Neural cell (in vitro differentiated cells): ENCODE data around the gene POU1F1. TPM values are rescaled to one million over a fixed set of nuclear protein-coding genes. Genes with fewer than 3 reads are reported as not detected.

Source experiments
- H2AFZ ChIP-seq: fragments of 200-600, 300-800 bp; sonication (generic), shearing (Covaris generic); 2 replicates; pipeline ENCODE4 v1.6.0; 2014; ENCODE audit warnings: low read depth, mild to moderate bottlenecking, antibody characterized with exemption, low read length, moderate library complexity
- H3F3A ChIP-seq: fragments of 200-600 bp; shearing (Covaris generic); 2 replicates; pipeline ENCODE4 v1.6.1; 2016; ENCODE audit warnings: mild to moderate bottlenecking, moderate library complexity, mixed read lengths, antibody characterized with exemption, low read length; ENCODE audit not compliant: insufficient read depth, poor library complexity, severe bottlenecking
- H3K27ac ChIP-seq: fragments of 200-600, 300-800 bp; sonication (generic), shearing (Covaris generic); 2 replicates; pipeline ENCODE4 v1.5.1; 2014; ENCODE audit warnings: mild to moderate bottlenecking, low read length, moderate library complexity
- H3K27me3 ChIP-seq: fragments of 300-800, 200-600 bp; sonication (generic), shearing (Covaris generic); 2 replicates; pipeline ENCODE4 v1.6.0; 2014; ENCODE audit warnings: mild to moderate bottlenecking, low read depth, low read length, moderate library complexity; ENCODE audit not compliant: insufficient read depth
- H3K36me3 ChIP-seq: fragments of 300-800, 200-600 bp; sonication (generic), shearing (Covaris generic); 2 replicates; pipeline ENCODE4 v1.5.1; 2014; ENCODE audit warnings: mild to moderate bottlenecking, antibody characterized with exemption, low read length, moderate library complexity; ENCODE audit not compliant: insufficient read depth
- H3K4me2 ChIP-seq: fragments of 300-800, 200-600 bp; sonication (generic), shearing (Covaris generic); 2 replicates; pipeline ENCODE4 v1.6.0; 2014; ENCODE audit warnings: mild to moderate bottlenecking, low read length
- H3K4me3 ChIP-seq: fragments of 300-800, 200-600 bp; sonication (generic), shearing (Covaris generic); 2 replicates; pipeline ENCODE4 v1.5.1; 2014; ENCODE audit warnings: mild to moderate bottlenecking, low read length, moderate library complexity
- H3K79me2 ChIP-seq: fragments of 200-600 bp; shearing (Covaris generic); replicated peaks from 2 replicates; pipeline ENCODE4 v1.6.0; 2014; ENCODE audit warnings: mild to moderate bottlenecking, low read length, moderate library complexity; ENCODE audit not compliant: insufficient read depth
- H3K9ac ChIP-seq: fragments of 300-800, 200-600 bp; sonication (generic), shearing (Covaris generic); 2 replicates; pipeline ENCODE4 v1.6.1; 2016; ENCODE audit warnings: mild to moderate bottlenecking, low read length, mixed read lengths
- H3K9me2 ChIP-seq: fragments of 200-600 bp; shearing (Covaris generic); 2 replicates; pipeline ENCODE4 v1.6.1; 2016; ENCODE audit warnings: mild to moderate bottlenecking, low read length, mixed read lengths; ENCODE audit not compliant: insufficient read depth
- H3K9me3 ChIP-seq: fragments of 200-600, 300-800 bp; sonication (generic), shearing (Covaris generic); 2 replicates; pipeline ENCODE4 v1.6.1; 2016; ENCODE audit warnings: mild to moderate bottlenecking, mixed run types, low read length, moderate library complexity, mixed read lengths
- H4K20me1 ChIP-seq: fragments of 200-600 bp; shearing (Covaris generic); 2 replicates; pipeline ENCODE4 v1.6.1; 2016; ENCODE audit warnings: mild to moderate bottlenecking, mixed run types; ENCODE audit not compliant: insufficient read depth
- CTCF ChIP-seq: fragments of 450-650 bp; IDR thresholded peaks from 2 replicates; pipeline ENCODE4 v1.5.1; 2014; ENCODE audit warnings: antibody characterized with exemption, mild to moderate bottlenecking, moderate library complexity; ENCODE audit not compliant: poor library complexity, severe bottlenecking
- EP300 ChIP-seq: fragments of 450-650 bp; conservative IDR thresholded peaks from 2 replicates; pipeline ENCODE4 v1.6.1; 2014; ENCODE audit warnings: antibody characterized with exemption, mild to moderate bottlenecking, moderate library complexity; ENCODE audit not compliant: poor library complexity, severe bottlenecking
- EZH2 ChIP-seq: fragments of 200-600, 300-800 bp; shearing (Covaris generic), sonication (generic); IDR thresholded peaks from 2 replicates; pipeline ENCODE4 v1.6.1; 2014; ENCODE audit warnings: antibody characterized with exemption, low read length, borderline replicate concordance, mild to moderate bottlenecking; ENCODE audit not compliant: insufficient read depth, poor library complexity, severe bottlenecking
- MXI1 ChIP-seq: fragments of 450-650 bp; conservative IDR thresholded peaks from 2 replicates; pipeline ENCODE4 v1.6.1; 2014; ENCODE audit warnings: antibody characterized with exemption, mild to moderate bottlenecking; ENCODE audit not compliant: poor library complexity, severe bottlenecking
- POLR2AphosphoS5 ChIP-seq: IDR thresholded peaks from 2 replicates; pipeline ENCODE4 v1.6.1; 2012
- RAD21 ChIP-seq: fragments of 450-650 bp; conservative IDR thresholded peaks from 2 replicates; pipeline ENCODE4 v1.6.1; 2014; ENCODE audit warnings: antibody characterized with exemption, mild to moderate bottlenecking, moderate library complexity
- REST ChIP-seq: IDR thresholded peaks from 2 replicates; pipeline ENCODE4 v1.6.1; 2012; ENCODE audit warnings: borderline replicate concordance
- SMC3 ChIP-seq: fragments of 450-650 bp; conservative IDR thresholded peaks from 2 replicates; pipeline ENCODE4 v1.6.1; 2014; ENCODE audit warnings: antibody characterized with exemption, mild to moderate bottlenecking, moderate library complexity; ENCODE audit not compliant: poor library complexity
- TAF1 ChIP-seq: IDR thresholded peaks from 2 replicates; pipeline ENCODE4 v1.6.1; 2012; ENCODE audit warnings: low read depth
- polyA plus RNA-seq: library from polyadenylated mRNA; depleted of rRNA; stranded (reverse); fragments of >200 nt; gene quantifications from 2 replicates; pipeline ENCODE4 v1.2.3, GENCODE V29; 2014

The POU1F1 gene
- polyA plus RNA-seq, 1 donor from 2014 or later = not detected

- H3K27me3 ChIP-seq = no peaks in the 10 kb centered on the region
- H3K4me3 ChIP-seq = no peak overlapping the region
- H3K27ac ChIP-seq = no peak overlapping the region
Observed at GRCh38 chr3:87287011-87287410, 10.6 kb upstream of the POU1F1 start.

GRCh38 chr3:87272718-87273341 lies 3.6 kb downstream of the POU1F1 start:
- Histone ChIP-seq H3K9me3 (no peaks in the 10 kb centered on the region), H3F3A (no peaks in the 10 kb centered on the region), H3K9me2 (no peaks in the 10 kb centered on the region), H3K27ac (no peak overlapping the region), H3K4me3 (no peak overlapping the region), H3K27me3 (no peaks in the 10 kb centered on the region), H3K36me3 (no peaks in the 10 kb centered on the region), H4K20me1 (no peaks in the 10 kb centered on the region), H3K4me2 (no peak overlapping the region), H2AFZ (no peak overlapping the region), H3K79me2 (no peaks in the 10 kb centered on the region), H3K9ac (no peak overlapping the region)
- TF ChIP-seq RAD21 = no peak
- no peak for TF ChIP-seq REST
- TF ChIP-seq MXI1 = no peak
- TF ChIP-seq EP300 = no peak
- TF ChIP-seq EZH2 = no peak
- TF ChIP-seq TAF1 = no peak
- TF ChIP-seq POLR2AphosphoS5 = no peak
- no peak for TF ChIP-seq CTCF
- TF ChIP-seq SMC3 = no peak

More at GRCh38 chr3:87287011-87287410, 10.6 kb upstream of the POU1F1 start:
- Histone ChIP-seq H3K9me2 (no peaks in the 10 kb centered on the region), H3F3A (no peaks in the 10 kb centered on the region), H3K9me3 (no peaks in the 10 kb centered on the region), H3K36me3 (no peaks in the 10 kb centered on the region), H2AFZ (no peak overlapping the region), H3K9ac (no peak overlapping the region), H3K4me2 (peak overlapping the region; percentile 3), H4K20me1 (no peaks in the 10 kb centered on the region), H3K79me2 (no peaks in the 10 kb centered on the region)
- TF ChIP-seq CTCF = no peak
- peak; percentile 48 for TF ChIP-seq EP300
